GM19395 (cell line): ENCODE measurements around the gene FES.
"Not testable (repeated sequence)": the region's sequence is repeated elsewhere in the genome, so short reads cannot be mapped to it uniquely, and the experiment has no call there.

Experiments used
- ATAC-seq: cut with Tn5 transposase; IDR thresholded peaks from one replicate; pipeline ENCODE4 v1.9.1; 2021; ENCODE audit warnings: mild to moderate bottlenecking, moderate library complexity; ENCODE audit not compliant: unreplicated experiment

The FES gene

DNA sequence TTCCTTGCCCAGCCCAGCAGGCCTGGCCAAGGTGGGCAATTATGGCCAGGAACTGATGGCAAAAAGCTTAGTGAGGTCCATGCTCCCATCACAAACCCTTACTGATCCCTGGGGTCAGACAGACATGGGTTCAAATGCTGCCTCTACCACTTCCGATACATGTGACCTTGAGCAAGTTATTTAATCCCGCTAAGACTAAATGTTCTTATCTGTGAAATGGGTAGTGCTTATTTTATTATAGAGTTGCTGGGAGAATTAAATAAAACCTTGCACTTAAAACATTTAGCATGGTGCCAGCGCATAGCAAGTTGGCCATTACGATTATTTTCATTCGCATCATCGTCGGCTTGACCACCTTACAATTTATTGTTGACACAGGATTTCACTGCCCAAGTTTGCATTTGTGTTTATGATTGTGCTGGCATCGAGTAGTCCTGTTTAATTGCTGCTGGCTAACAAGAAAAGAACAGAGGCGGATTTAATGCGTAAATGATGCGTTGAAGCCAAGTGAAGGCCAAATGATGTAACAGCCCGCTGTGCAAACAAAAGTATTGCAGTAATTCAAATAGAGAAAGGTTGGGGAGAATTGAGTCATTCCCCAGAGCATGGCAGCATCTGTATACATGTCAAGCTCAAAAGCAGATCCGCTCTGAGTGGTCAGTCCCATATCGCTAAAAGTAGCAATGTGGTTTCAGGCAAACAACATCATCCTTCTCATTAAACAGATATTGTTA, 23.2 kb upstream of the FES start:
- no peak for ATAC-seq

- no peak for ATAC-seq
Measured at GRCh38 chr15:90862487-90862886, 21.8 kb upstream of the FES start.

- no peak for ATAC-seq
Measured at GRCh38 chr15:90862964-90863778, 21.1 kb upstream of the FES start.

DNA sequence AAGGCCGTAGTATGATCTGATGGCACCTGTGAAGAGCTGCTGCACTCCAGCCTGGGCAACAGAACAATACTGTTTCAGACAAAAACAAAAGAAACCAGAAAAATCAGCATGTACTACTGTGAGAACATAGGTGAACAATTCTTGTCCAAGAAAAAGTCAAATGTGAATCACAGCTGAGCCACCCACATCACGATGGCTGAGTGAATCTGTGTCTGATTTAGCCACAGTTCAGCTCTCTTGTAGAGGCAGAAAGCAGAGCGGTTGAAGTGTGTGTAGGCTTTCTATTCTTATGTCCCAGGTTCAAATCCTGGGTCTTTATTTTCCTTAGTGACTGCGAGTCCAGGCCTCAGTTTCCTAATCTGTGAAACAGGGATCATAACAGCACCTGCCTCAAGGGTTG, 20.3 kb upstream of the FES start:
- no peak for ATAC-seq

DNA sequence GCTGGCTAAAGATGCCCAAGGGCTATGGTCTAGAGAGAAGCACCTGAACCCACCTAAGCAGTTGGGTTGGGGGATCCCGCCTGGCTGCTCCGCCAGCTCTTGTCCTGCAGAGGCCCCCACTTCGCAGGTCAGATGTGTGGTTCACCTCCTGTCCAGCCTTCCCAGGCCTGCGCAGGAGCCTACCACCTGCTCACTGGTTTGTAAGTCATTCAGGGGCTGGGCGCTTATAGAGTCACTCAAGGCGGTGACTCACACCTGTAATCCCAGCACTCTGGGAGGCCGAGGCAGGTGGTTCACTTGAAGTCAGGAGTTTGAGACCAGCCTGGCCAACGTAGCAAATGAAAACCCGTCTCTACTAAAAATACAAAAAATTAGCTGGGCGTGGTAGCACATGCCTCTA, 19.8 kb upstream of the FES start:
- ATAC-seq = no peak

DNA sequence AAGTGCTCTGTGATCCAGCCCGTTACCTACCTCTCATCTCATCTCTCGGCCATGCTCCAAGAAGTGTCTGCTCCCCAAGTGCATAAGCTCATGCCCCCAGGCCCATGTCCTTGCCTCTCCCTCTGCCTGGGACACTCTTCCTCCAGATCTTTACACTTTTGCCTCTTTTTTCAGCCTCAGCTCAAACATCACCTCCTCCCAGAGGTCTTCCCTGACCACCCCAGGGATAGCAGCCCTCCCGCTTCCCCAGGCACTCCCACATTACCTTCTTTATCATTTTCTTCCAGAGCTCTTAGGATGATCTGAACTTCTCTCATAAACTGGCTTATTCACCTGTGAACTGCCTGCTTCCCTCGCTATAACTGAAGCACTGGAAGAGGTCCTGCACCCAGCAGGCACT, 18.6 kb upstream of the FES start:
- ATAC-seq = no peak

- no peak for ATAC-seq
Measured at GRCh38 chr15:90866161-90866715, 18.1 kb upstream of the FES start.

DNA sequence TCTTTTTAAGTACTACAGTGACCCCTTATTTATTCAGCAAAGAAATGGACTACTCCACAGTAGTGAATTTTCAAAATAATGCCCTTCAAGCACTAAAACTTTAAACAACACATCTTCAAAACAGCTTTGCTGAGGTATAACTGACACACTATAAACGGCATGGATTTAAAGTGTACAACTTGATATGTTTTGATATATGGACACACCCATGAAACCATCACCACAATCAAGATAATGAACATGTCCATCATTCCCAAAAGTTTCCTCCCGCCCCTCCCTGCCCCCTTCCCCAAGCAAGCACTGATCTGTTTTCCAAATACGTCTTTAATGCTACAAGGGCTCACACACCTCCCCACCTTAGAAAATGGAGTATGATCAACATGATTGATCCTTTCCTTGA, 17.5 kb upstream of the FES start:
- no peak for ATAC-seq

DNA sequence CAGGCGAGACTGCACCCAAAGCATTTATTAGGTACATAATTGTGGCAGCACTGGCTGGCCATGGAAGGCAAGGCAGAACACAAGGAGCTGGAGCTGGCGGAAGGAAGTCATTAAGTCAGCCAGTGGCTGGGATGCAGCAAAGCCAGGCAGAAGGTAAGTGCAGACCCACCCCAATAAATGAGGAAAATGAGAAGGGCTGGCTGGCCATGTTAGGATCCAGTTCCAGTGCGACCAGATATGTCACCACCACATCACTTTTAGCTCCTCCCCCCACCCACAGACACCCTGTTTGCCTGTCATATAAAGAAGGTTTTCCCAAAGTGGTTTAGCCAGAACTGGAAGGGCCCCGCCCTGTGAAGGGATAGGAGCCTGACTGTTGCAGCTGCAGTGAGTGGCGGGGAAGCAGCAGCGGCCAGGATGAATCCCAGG, 16.0 kb upstream of the FES start, which contains the start of gene FURIN:
Gene FURIN, plus strand, starts transcription at position 328 of the 429 bp plus-strand sequence. CDS start 7,153 bp downstream, outside the sequence.
- ATAC-seq = no peak

- no peak for ATAC-seq
Measured at GRCh38 chr15:90869140-90869541, 15.2 kb upstream of the FES start.

DNA sequence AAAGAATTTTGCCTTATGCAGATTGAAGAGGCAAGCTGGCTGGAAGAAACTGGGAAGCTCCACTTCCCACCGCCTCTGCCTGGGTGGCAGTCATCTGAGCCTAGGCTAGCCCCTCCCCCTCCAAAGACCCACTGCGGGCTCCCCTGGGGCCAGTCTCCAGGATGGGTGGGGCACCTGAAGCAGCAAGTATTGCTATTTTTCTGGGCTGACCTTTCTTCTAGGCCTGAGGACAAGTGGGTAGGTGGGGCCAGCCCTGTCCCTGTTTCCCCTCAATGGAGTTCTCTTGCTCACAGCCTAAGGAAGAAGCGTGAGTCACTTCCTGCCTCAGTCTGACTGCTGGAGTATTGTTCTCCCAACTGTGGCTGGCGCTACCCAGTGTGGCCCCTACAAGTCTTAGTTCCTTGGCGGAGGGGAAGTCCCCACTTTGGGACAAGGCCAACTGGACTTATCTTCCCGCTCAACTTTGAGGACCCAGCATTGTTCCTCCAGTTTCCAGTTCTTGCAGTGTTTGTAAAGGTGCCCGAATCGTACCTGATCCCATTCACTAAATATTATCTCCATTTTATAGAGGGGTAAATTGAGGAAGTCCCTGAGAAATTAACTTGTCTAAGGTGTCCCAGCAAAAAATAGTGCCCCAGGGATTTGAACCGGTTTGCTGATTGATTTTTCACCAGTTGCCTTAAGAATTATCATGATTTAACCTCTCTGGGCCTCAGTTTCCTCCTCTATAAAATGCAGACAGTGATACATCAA, 14.5 kb upstream of the FES start:
- ATAC-seq = no peak

DNA sequence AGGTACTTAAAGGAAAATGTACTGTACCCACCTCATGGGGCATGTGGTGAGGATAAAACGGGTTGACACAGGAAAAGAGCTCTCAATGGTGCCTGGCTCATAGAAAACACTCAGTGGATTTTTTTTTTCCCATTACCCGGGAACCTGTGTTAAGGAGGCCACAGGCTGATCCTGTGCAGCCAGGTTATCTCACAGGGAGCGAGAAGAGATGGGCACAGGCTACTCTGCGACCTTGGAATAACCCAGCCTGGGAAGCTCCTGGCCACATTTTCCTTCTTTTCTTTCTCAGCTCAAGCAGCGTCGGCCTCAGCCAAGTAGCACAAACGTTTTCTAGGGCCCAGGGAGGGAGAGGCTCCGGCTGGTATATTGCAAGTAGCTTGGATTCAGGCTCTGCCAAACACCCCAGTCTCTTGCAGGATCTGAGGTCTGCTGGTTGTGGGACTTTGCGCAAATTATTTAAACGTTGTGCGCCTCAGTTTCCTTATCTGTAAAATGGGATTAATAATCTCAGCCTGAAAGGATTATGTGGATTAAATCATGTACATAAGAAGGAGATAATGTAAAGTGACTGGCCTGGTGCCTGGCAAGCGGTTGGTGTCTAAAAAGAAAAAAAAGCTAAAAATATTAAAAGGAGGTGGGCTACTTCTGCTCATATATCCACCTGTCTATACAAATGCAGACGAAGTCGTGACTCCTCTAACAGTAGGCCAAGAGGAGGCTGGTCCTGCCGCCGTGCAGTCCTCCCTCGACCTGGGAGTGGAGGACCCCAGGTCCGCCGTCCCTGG, 13.8 kb upstream of the FES start:
- ATAC-seq = no peak

GRCh38 chr15:90871139-90871715, 13.1 kb upstream of the FES start:
- ATAC-seq = no peak

DNA sequence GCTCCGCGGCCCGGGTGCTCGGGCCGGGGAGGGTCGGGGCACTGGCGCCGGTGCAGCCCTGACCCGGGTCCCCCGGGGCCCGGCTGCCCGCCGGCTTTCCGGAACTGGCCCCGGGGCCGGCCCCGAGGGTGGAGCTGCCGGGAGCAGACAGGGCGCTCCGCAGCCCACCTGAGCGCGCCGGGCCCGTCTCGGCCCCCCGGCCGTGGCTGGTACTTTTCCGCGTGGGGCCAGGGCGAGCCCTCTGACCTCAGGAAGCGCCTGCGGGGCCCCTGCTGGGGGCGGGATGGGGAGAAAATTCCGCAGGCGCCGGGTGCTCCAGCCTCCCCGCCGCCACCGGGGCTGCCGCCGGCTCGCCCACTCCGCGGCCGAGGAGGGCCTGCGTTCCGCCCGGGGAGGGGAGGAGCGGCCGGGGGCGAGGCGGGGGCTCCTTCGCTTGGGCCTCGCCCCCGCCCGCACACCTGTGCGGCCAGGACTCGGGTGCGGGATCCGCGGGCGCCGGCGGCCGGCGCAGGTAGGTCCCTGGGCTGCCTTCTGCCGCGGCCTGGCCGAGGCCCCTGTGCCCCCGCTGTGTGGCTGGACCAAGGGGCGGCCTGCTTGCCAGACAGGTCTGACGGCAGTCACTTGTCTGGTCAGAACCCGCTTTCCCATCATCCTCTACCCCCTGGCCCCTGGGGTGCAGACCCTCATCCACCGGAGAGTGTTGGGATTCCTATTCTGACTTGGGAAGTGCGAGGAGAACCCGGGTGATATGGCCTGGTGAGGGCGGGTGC, 12.4 kb upstream of the FES start:
- ATAC-seq = no peak

GRCh38 chr15:90872486-90873184, 11.7 kb upstream of the FES start:
- ATAC-seq = no peak

DNA sequence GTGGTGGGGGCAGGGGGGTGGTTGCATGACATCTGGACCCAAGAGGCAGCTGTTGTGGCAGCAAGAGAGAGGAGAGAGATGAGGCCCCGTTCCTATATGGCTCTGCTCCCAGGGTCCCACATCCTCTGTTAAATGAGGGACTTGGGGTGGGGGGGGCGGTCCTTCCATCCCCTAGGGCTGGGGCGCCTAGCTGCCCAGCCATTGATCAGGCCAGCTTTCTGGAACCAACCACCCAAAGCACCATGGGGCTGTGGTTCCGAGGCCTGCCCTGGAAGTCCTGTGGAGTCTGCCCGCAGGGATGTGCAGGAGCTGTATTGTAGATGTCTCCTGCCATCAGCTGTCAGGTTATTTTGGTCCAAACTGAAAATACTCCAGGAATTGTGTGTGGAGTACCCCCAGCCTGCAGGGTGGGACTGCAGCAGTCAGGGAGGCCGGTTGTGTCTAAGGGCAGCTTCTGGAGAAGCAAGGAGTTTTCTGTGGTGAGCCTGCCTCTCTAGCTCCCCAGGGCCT, 10.8 kb upstream of the FES start:
- no peak for ATAC-seq

GRCh38 chr15:90873998-90874605, 10.2 kb upstream of the FES start:
- no peak for ATAC-seq

- ATAC-seq = not testable (repeated sequence)
Measured at GRCh38 chr15:90874986-90875385, 9.3 kb upstream of the FES start.
